NCI-H345 (cell line): ENCODE data around the gene ICAM1.

ENCODE experiments used
- DNase-seq: peaks from one replicate; lab custom pipeline; 2025; lab: John Stamatoyannopoulos, UW

Gene ICAM1

DNA sequence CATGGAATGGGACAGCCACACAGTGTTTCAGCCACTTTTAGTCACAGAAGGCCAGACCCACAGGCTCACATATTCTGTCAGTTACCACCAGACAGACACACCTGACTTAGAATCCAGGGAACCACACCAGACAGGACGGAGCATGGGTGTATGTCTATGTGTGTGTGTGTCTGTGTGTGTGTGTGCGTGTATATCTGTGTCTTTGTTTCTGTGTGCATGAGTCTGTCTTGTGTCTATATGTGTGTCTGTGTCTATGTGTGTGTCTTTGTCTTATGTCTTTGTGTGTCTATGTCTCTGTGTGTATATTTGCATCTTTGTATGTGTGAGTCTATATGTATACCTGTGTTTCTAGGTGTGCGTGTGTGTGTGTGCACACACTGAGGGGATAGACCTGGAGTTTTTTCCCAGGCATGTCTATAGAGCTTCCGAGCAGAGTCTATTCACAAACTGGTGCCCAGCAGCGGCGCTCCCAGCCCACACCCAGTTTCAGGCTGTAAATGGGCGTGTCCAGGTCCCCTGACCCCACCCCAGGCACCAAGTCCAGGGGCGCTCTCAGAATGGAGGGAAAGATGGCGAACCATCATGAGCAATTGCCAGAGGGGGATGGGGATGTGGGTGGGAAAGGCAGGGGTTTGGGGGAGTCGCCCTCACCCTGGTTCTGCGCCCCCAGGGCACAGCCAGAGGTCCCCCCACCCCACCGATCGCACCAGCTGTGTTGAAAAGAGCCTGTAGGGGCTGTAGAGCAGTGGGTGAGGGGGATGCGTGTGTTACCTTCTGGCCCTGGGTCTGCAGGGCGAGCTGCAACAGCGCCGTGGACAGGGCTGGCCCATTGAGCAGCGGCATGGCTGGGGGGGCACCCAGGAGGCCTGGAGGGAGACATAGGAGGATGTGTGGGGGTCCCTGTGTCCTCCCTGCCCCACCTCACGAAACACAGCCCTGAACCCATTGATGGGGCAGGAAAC is 51.2 kb downstream of the ICAM1 start:
- DNase-seq, result no peak

DNA sequence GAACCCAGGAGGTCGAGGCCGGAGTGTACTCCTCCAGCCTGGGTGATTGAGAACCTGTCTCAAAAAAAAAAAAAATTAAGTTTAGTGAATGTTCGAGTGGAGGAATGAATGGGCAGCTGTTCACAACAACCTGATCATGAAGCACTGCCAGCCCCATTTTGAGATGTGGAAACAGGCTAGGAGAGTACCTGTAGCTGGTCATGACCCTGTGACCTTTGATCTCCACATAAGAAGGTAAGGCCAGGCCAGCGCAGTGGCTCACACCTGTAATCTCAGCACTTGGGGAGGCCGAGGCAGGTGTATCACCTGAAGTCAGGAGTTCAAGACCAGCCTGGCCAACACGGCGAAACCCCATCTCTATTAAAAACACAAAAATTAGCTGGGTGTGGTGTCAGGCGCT is 54.8 kb downstream of the ICAM1 start:
- DNase-seq, result no peak

DNA sequence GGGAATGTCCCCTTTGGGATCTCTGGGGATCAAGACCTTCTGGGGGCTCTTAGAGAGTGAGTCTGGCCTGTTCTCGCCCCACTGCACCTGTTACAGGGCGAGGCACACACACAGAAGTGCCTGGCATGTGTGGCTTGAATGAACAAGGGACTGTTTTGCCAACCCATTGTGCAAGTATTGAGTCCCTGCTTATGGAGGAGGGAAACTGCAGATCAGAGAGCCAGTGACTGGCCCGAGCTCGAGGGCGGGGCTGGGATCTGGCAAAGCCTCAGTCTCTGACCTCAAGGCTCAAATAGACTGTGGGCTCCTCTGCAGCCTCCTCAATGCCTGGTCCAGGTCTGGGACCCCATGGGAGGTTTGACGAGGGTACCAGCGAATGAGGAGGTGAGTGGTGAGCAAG is 56.9 kb downstream of the ICAM1 start:
- no peak for DNase-seq

DNA sequence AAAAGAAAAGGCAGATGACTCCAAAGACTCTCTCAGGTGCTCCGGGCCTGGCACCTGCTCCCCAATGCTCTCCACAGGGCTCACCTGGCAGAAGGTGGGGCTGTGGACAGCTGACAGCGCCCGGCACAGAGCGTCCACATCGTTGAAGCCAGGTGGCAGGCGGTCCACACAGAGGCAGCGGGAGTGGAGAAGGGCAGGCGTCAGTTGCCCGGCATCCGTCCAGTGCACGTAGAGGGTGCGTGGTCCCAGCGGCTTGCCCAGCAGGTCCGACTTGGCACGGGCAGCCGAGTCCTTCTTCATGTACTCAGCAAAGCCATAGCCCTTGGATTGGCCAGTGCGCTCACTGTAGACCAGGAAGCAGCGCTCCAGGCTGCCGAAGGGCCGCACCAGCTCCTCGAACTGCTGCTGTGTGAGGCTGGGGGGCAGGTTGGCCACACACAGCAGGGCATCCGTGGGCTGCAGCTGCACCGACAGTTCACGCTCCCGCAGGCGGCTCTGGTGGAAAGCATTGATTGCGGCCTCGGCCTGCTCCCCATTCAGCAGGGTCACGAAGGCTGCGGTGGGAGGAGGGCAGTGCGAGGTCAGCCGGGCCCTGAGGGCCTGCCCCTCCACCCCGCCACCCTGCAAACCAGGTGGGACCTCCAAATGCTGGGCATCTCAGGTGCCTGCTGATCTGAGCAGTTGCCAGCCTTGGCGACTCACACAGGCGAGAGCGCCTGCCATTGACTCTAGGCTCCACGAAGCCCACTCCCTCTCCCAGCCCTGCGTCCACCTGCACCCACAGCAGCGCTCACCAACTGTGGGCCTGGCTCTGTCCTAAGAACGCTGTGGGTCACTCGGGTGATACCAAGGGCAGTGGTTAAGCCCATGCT is 57.9 kb downstream of the ICAM1 start:
- DNase-seq, result no peak

DNA sequence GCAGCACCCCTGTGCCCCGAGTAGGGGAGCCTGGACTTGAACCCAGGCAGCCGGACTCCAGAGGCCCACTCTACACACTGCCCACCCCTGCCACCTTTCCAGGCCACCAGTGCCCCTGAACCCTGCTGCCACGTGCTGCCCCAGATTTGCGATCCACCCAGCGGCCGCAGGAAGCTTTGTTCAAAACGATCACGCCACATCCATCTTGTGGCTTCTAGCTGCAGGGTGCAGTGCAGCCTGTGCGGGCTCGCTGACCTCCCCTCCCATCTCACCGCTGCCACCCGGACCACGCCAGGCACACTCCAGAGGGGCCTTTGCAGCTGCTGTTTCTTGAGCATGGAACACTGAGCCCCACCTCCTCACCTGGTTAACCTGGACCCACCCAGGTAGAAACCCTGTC is 58.6 kb downstream of the ICAM1 start:
- no peak for DNase-seq

DNA sequence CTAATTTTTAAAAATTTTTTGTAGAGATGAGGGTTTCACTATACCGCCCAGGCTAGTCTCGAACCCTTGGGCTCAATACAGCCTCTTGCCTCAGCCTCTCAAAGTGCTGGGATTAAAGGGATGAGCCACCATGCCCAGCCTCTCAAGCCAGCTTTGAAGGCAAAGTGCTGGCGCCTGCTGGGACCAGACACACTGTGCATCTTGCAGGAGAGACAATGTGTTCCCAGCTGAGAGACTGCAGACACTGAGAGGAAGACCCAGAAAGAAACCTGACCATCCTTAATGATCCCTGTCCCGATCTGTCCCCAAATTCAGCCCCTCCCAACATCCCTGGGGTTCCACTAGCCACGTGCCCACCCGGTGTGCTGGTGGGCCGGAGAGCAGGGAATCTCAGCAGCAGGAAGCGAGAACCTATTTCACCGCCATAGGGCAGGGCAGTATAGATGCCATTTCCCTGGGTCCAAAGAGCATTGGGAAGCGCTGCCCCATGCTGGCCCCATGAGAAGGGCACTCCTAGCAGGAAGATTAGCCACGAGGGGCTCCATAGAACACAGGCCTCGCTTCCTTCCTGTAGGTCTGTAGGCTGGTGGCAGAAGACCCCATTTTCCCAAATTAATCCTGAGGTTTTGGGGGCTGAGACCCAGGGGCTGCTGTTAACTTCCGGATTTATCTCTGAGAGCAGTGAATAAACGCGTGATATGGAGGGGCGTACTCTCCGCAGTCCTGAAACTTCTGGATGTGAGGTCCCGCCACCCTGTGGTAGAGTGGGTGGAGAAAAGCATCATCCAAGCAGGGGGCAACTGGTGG is 61.4 kb downstream of the ICAM1 start:
- DNase-seq, result no peak

DNA sequence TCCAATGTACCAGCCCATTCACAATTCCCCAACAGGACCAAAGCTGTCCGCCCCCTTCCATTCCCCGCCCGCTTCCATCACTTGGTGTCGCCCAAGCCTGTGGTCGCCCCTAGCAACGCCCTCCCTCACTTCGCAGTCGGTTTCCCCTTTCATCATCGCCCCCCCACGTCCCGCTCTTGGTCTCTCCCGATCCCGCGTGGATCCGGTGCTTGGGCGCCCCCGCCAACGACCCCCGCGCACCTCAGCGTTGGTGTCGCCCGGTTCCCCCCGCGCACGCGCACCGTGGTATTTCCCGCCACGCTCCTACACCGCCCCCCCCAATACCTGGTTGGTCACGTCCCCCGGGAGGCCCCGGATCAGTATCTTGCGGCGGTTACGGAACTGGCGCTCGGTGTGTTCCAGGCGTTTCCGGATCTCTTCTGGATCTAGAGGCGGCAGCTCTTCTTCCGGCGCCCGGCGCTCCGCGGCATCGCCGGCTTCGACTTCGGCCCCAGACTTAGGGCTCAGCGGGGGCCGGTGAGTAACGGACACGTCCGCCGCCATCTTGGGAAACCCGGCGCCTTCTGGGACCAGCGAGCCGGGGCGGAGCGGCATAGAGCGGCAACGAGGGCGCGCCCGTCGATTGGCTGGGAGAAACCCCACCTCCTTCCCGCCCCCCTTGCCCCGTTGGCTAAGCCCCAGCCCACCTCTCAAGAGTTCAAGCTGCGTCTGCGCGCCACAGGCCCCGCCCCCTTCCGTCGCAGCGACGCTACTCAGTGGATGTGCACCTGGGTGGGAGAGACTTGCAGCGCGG is 62.2 kb downstream of the ICAM1 start, which contains the start of gene RAVER1:
Gene RAVER1 (minus strand): TSS at position 565 of the 793 bp plus-strand sequence. CDS start 22 bp downstream, at position 543.
- DNase-seq, result peak; percentile 98

DNA sequence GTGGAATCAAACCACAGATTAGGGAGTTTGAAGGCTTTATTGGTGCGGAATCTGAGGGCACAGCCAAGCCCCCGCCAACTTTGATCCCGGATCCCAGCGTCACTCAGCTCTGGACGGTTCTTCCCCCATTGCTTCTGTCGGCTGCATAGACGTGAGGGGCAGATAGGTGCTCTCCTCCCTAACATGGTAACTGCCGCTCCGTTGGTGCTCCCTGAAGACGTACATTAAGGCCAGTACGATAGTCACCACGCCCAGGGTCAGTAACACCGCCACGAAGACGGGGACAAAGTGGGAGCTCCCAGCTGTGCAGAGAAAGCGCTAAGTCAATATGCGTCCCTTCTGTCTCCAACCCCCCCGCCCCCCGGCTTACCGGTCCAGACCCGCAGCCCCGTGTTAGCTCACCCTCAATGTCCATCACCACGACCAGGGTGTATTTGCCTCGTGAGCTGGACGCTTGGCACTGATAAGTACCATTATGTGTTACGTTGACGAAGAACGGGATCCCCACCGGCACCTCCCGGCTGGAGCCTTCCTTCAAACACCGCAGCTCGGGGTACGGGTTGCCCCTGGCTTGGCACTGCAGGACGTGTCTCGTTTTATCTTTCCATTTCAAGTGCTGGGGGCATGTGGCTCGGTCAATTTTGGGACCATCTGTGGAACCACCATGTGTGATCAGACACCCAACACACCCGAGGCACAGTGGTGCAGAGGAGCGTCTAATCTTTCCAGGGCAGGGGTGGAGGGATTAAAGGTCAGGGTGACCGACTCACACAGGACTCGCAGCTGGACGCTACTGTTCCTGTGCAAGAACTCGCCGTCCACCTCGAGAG is 63.1 kb downstream of the ICAM1 start:
- peak; percentile 56 for DNase-seq

DNA sequence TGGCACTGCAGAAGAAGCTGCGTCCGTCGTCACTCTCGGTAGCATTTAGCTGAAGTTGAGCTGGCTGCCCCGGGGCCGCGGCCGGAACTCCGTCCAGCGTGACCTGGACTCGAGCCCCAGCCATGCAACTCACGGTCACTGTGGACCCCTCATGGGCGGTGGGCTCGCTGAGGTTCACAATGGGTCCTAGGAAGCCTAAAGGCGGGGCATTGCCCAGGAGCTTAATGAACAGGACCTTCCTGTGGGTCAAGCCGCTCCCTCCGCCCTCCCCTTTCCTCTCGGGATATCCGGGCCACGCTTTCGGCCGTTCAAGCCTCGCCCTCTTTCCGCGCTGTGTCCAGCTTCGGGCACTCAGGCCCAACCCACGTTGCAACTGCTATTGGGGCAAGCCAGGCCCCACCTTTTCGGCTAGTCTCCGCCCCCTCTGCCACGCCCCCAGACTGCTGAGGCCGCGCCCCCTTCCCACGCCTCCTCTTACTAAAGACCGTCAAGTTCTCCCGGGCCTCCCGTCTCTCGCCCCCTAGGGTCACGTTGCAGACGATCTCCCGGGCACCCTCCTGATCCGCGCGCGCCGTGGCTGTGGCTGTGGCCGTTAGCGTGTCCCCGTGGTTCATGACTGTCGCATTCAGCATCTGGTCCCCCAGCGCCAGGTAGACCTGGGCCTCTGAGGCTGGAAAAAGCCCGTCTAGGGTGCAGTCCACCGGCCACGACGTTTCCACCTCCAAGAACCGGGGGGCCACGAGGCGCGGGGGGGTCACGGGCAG is 63.9 kb downstream of the ICAM1 start:
- peak; percentile 70 for DNase-seq

DNA sequence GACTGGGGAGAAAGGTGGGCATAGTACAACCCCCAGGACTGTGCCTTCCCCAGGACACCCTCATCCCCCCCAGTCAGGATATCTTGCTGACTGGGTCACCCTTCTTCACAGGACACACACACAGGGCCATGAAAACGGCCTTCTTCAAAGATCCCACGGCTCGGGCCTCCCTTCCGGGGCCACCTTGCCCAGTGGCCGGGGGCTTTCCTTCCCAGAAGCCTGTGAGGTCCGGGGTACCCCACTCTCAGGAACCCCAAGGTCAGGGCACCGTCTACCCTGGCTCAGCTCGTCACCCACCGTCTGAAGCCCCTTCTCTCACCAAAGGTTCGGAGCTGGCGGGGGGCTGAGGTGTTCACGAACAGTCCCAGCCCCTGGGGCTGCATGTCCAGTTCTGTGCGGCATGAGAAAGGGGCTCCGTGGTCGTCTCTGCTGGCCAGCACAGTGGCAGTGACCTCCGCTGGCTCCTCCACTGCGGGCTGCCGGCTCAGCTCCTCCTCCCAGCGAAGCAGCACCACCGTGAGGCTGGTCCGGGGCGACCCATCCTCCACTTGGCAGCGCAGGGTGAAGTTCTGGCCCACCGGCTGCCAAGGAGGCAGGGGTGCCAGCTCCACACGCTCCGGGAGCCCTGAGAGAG is 64.5 kb downstream of the ICAM1 start:
- DNase-seq, result no peak
